NCI-H748 (cell line): ENCODE measurements around the gene SHISA9.

Source experiments
- DNase-seq: peaks from one replicate; lab custom pipeline; 2025; ENCODE audit not compliant: unreplicated experiment; lab: John Stamatoyannopoulos, UW

SHISA9 gene

GRCh38 chr16:13244770-13245169 is 343.4 kb downstream of the SHISA9 start:
- no peak for DNase-seq

GRCh38 chr16:13245713-13246377 is 344.4 kb downstream of the SHISA9 start:
- no peak for DNase-seq

- no peak for DNase-seq
Observed at GRCh38 chr16:13254998-13255614, 353.7 kb downstream of the SHISA9 start.

GRCh38 chr16:13262270-13263090 is 361.1 kb downstream of the SHISA9 start:
- no peak for DNase-seq

GRCh38 chr16:13264749-13265552 is 363.6 kb downstream of the SHISA9 start:
- no peak for DNase-seq

- no peak for DNase-seq
Observed at GRCh38 chr16:13269359-13269758, 368.0 kb downstream of the SHISA9 start.

GRCh38 chr16:13269905-13270528 is 368.6 kb downstream of the SHISA9 start:
- DNase-seq = no peak

- DNase-seq = no peak
Observed at GRCh38 chr16:13270602-13271001, 369.2 kb downstream of the SHISA9 start.

GRCh38 chr16:13289515-13289914 is 388.1 kb downstream of the SHISA9 start:
- no peak for DNase-seq
